GM19455 (cell line): ENCODE data around the gene RUNX1.

Source experiments
- ATAC-seq: cut with Tn5 transposase; IDR thresholded peaks from one replicate; pipeline ENCODE4 v1.9.1; 2021; ENCODE audit not compliant: unreplicated experiment

The RUNX1 gene

GRCh38 chr21:34771512-34772028 lies 277.5 kb downstream of the RUNX1 start:
- no peak for ATAC-seq

GRCh38 chr21:34770576-34770975 lies 278.5 kb downstream of the RUNX1 start:
- ATAC-seq: no peak

GRCh38 chr21:34768326-34768725 lies 280.8 kb downstream of the RUNX1 start:
- no peak for ATAC-seq

- no peak for ATAC-seq
Measured at GRCh38 chr21:34766862-34767261, 282.2 kb downstream of the RUNX1 start.

GRCh38 chr21:34765619-34766018 lies 283.5 kb downstream of the RUNX1 start:
- ATAC-seq: no peak

- ATAC-seq: no peak
Measured at GRCh38 chr21:34764715-34765284, 284.3 kb downstream of the RUNX1 start.

DNA sequence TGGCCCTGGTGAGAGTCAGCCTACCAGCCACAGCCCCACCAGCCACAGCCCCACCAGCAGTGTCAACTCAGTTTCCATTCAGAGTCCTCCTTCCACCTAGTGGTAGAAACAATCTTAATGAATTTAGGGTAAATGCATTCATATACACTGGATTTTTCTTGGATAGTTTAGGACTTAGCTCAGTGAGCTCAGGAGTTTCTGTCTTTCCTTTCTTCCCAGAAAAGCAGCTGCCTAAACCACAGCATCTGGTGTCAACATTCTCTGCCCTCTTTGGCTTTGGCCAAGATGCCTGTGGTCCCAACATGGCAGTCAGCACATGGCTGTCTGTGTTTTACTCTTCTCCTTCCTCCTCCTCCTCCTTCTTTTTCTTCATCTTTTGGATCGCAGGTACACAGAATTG lies 286.3 kb downstream of the RUNX1 start:
- ATAC-seq: no peak

DNA sequence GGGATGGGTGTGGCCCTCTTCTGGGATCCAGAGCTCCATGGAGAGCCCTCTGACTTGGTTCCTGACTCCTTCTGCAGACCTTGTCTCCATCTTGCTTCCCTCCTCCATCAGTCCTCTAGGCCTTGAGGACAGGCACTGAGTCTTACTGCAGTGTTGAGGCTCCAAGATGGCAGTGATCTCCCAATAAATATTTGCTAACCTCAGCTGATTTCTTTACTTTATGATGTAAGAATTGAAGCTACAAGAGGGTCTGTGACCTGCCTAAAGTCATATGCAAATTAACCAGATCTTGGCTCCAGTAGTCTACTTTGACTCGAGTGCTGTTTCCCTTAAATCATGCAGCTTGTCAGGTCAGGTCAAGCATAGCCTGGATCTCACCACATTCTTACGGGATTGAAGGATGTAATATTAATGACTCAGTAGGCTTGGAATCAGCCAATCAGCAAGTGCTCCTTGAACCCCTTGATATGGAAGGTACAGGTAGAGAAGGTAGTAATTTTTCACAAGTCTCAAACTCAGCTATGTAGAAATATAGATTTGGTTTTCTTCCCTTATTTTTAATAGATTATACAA lies 287.3 kb downstream of the RUNX1 start:
- ATAC-seq: no peak

- ATAC-seq: no peak
Measured at GRCh38 chr21:34754690-34755647, 294.1 kb downstream of the RUNX1 start.

DNA sequence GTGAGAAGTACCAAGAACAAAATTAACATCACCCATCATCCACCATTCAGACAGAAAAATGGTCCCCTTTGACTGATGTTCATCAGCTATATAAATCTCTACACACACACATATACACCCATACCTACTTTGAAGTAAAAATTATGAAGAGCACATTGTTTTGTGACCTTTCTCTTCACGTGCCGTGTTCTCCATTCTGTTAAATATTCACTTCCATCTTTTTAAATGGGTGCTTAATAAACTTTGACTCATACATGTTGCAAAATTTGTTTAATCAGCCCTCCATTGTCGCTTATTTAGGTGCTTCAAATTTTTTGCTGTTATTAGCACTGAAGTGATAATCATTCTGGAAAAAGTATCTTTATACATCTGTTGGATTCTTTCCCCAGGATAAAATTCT lies 300.2 kb downstream of the RUNX1 start:
- ATAC-seq: no peak

- peak; percentile 74 for ATAC-seq
Measured at GRCh38 chr21:34745557-34746255, 303.4 kb downstream of the RUNX1 start.

DNA sequence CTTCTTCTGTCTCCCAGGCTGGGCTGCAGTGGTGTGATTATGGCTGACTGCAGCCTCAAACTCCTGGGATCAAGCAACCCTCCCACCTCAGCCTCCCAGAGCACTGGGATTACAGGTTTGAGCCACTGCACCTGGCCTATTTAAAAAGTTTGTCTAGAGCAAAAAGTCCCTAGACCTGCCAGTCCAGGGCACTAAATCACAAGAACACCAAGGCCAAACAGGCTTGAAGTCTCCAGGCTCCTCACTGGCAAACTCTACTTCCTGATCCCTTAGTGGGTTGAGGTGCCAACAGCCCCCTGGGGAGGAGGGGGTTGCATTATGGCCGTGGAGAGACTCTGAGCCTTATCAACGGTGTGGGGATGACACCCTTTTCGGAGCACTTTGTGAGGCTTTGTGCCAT lies 304.3 kb downstream of the RUNX1 start:
- ATAC-seq: no peak

DNA sequence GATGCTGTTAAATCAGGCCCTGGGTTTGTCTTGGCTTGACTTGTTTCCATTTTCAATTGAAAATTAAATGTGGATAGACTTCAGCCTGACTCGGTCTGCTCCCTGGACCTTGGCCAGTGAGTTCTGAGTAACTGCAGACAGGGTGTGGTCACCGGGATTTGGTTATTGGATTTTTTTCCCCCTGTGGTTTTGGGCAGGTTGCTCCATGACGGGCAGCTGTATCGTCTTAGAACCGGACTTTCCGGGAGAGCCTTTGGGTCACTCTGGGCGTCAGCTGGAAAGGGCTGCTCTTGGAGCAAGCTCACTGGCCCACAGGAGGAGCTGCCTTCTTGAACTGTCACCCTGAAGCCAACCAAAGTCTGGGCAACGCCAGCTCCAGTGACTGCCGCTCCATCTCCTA lies 305.3 kb downstream of the RUNX1 start:
- no peak for ATAC-seq

DNA sequence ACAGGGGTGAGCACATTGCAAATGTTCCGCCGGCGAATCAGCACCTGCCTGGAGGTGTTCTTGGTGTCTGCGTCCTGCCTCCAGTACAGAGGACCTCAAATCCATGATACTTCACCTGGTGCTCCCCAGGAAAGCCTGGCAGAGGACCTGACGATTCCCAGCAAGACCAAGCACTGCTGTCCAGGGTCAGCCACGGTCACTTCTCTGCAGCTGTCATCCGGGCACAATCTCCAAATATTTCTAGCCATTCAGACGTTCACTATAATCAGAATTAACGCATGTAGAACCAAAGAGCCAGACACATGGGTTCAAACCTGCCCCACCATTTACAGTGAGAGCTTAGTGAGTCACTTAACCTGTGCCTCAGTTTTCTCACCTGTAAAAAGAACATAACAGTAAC lies 305.8 kb downstream of the RUNX1 start:
- ATAC-seq: no peak

- no peak for ATAC-seq
Measured at GRCh38 chr21:34740198-34740597, 308.9 kb downstream of the RUNX1 start.
